AG04450 (cell line): ENCODE results near the gene BCL2L15. TPM values are rescaled to one million over a fixed set of nuclear protein-coding genes. Genes with fewer than 3 reads are reported as not detected.
A peak's percentile ranks its signal among the peaks of the same experiment; 100 is the strongest.

Experiments
- CTCF ChIA-PET: fragments of 300-600, 350-600 bp; formaldehyde crosslinking; extraction: SDS; loops from one replicate; lab custom pipeline; 2022; ENCODE audit warnings: antibody characterized with exemption, inconsistent platforms; lab: Charles Lee
- POLR2A ChIA-PET: fragments of 350-600 bp; formaldehyde crosslinking; extraction: SDS; loops from one replicate; lab custom pipeline; 2021; ENCODE audit warnings: antibody characterized with exemption, inconsistent platforms; lab: Yijun Ruan, JAX
- DNase-seq: peaks from one replicate; pipeline ENCODE4 v3.0.0-alpha.2; 2011; ENCODE audit warnings: low read depth, low spot score
- H3K27ac ChIP-seq: one replicate; pipeline ENCODE4 v1.5.1; 2012; ENCODE audit warnings: low read depth, low read length, control low read depth
- H3K27me3 ChIP-seq: one replicate; pipeline ENCODE4 v1.6.0; 2012; ENCODE audit warnings: low read length; ENCODE audit not compliant: control insufficient read depth, insufficient read depth
- H3K4me3 ChIP-seq: 2 replicates; pipeline ENCODE4 v1.5.1; 2011; ENCODE audit warnings: mild to moderate bottlenecking, low read depth, low read length, control low read depth
- H3K9me3 ChIP-seq: 2 replicates; pipeline ENCODE4 v1.5.1; 2012; ENCODE audit warnings: low read length; ENCODE audit not compliant: control insufficient read depth, insufficient read depth
- CTCF ChIP-seq: IDR thresholded peaks from 2 replicates; pipeline ENCODE4 v1.5.1; 2011; ENCODE audit warnings: low read depth, low read length, control low read depth, inconsistent platforms
- polyA plus RNA-seq: library from polyadenylated mRNA; depleted of rRNA; stranded (reverse); fragments of >200 nt; gene quantifications from 2 replicates; pipeline ENCODE4 v1.2.3, GENCODE V29; 2011

BCL2L15 gene
- polyA plus RNA-seq, 1 experiment = 0.12 TPM

DNA sequence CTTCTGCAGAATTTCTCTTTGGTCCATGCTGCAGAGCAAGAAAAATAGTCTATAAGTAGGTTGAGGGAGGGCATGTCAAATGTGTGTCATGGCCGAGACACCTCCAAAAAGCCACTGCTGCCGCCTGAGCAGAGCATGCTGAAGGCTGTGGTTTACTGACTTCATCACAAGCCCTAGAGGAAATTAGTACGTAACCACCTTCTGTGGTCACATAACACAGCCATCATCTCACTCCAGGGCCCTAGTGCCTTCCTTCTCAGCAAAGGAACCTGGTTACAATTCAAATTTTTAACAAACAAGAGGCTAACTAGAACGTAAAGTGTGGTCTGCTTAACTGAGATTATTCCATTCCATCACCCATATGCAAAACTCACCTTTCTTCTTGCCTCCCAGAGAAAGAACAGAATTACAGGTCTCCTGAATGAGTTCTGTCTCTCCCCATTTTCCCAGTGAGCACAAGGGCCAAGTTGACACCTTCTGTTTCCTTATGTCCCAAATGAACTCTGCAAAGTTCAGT is 15.7 kb downstream of the BCL2L15 start, which contains the start of gene PTPN22:
TSS of gene PTPN22 (minus strand) at position 116 of the 517 bp plus-strand sequence.
- ChIA-PET CTCF (interaction anchor here (0.7 kb wide), 1 partner anchor 17 kb away, joined by 10 read pairs; no protein-coding TSS in a partner anchor), POLR2A (no interaction called here)
- DNase-seq = peak; percentile 16
- no peak for TF ChIP-seq CTCF
- no peaks in the 10 kb centered on the region for H3K9me3 ChIP-seq
- H3K27ac ChIP-seq = no peak within 1 kb of the TSS
- no peak within 1 kb of the TSS for H3K4me3 ChIP-seq
- no peaks in the 10 kb centered on the region for H3K27me3 ChIP-seq

DNA sequence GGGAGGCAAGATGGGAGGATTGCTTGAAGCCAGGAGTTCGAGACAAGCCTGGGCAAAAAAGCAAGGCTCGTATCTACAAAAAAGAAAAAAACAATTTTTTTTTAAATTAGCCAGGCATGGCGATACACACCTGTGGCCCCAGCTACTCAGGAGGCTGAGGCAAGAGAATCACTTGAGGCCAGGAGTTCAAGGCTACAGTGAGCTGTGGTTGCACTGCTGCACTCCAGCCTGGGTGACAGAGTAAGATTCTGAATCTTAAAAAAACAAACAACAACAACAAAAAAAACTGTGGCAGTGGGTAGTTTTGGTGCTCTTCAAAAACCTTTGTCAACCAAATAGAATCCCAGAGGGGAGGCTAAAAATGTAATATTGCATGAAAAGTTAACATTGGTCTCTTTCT is 16.6 kb downstream of the BCL2L15 start:
- H3K27me3 ChIP-seq = no peaks in the 10 kb centered on the region
- CTCF ChIA-PET = no interaction called here
- POLR2A ChIA-PET = no interaction called here
- no peak for TF ChIP-seq CTCF
- no peak overlapping the region for H3K4me3 ChIP-seq
- no peak for DNase-seq
- no peaks in the 10 kb centered on the region for H3K9me3 ChIP-seq
- no peak overlapping the region for H3K27ac ChIP-seq

- no peak for DNase-seq
- CTCF ChIA-PET = interaction anchor here (0.7 to 1.0 kb wide), 2 partner anchors 13 to 33 kb away, joined by 3 to 5 read pairs; no protein-coding TSS in a partner anchor
- Histone ChIP-seq H3K4me3 (no peak overlapping the region), H3K27me3 (no peaks in the 10 kb centered on the region), H3K27ac (no peak overlapping the region), H3K9me3 (no peaks in the 10 kb centered on the region)
- no peak for TF ChIP-seq CTCF
- POLR2A ChIA-PET = interaction anchor here (0.5 kb wide), 1 partner anchor 1395 kb away, joined by 5 read pairs; no protein-coding TSS in a partner anchor
Measured at GRCh38 chr1:113868387-113869083, 18.8 kb downstream of the BCL2L15 start.

- POLR2A ChIA-PET = no interaction called here
- CTCF ChIA-PET = no interaction called here
- Histone ChIP-seq H3K27me3 (no peaks in the 10 kb centered on the region), H3K27ac (no peak overlapping the region), H3K4me3 (no peak overlapping the region), H3K9me3 (no peaks in the 10 kb centered on the region)
- no peak for TF ChIP-seq CTCF
- no peak for DNase-seq
Measured at GRCh38 chr1:113861641-113862040, 25.7 kb downstream of the BCL2L15 start.

- CTCF ChIA-PET = interaction anchor here (3.4 kb wide), 1 partner anchor 25 kb away, joined by 30 read pairs; no protein-coding TSS in a partner anchor
- H3K4me3 ChIP-seq = no peak overlapping the region
- H3K27ac ChIP-seq = peak overlapping the region; percentile 42
- POLR2A ChIA-PET = interaction anchor here (0.6 kb wide), 1 partner anchor 60 kb away, joined by 4 read pairs; no protein-coding TSS in a partner anchor
- DNase-seq = peak; percentile 23
- H3K27me3 ChIP-seq = no peaks in the 10 kb centered on the region
- no peak for TF ChIP-seq CTCF
- no peaks in the 10 kb centered on the region for H3K9me3 ChIP-seq
Measured at GRCh38 chr1:113860891-113861290, 26.5 kb downstream of the BCL2L15 start.
